ENCODE measurements around the gene BAIAP2. TPM values are rescaled to one million over a fixed set of nuclear protein-coding genes. Genes with fewer than 3 reads are reported as not detected.
A peak's percentile ranks its signal among the peaks of the same experiment; 100 is the strongest.

The BAIAP2 gene
- total and polyA plus RNA-seq, 2 of the 13 experiments (the other 11 are each of a cell fraction or from before 2014, with no cell fraction given), result 22.5 to 24.0 TPM

DNA sequence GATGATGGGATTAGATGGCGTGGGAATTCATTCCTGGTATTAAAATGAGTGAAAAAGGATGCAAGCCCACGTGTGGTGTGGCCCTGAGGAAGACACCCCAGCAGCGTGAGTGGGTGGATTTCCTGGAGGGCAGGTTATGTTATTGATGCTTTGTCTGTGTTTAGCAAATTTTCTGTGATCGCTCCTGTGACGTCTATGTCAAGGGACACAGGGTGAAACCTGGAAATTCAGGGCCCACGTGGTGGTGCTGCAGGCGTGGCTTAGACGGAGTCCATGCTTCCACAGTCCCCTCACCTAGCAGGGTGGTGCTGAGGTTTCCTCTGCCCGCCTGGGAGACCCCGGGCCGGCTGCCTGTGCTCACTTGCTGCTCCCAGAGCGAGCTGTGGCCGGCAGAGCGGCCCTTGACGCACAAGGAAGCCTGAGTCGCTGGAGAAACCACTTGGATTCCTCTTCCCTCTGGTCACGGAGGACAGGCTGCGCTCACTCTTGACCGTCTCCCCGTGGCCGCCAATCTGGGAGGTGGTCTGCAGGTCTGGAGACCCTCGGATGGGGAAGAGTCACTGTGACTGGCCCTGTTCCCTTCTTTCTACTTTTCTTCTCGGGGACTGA, 23.4 kb downstream of the BAIAP2 start:
- H3K27me3 ChIP-seq (ENCODE audit: control insufficient read depth in 1 of 2, insufficient read depth in 2 of 2, low read length in 2 of 2), result no peaks in the 10 kb centered on the region
- H3K36me3 ChIP-seq (replicated peaks in 1 of 2; ENCODE audit: control insufficient read depth in 1 of 2, insufficient read depth in 2 of 2, low read length in 2 of 2), result peaks cover 36 to 75% of the 10 kb centered on the region in 2 experiments; a peak in 4 of 5 replicates
- in situ Hi-C loops (cut with HindIII; ENCODE audit: extremely low pct_ligation_motif_present, low pct_unique_long_range_greater_than_20kb) (no loop called here), intact Hi-C loops (cut with micrococcal nuclease; ENCODE audit: unreplicated experiment) (no loop called here)
- H3K79me2 ChIP-seq (ENCODE audit: insufficient read depth, low read length), result no peaks in the 10 kb centered on the region
- DNase-seq (ENCODE audit: low spot score) (no peak), ATAC-seq (no peak), FAIRE-seq (no peak)
- H3K4me1 ChIP-seq (ENCODE audit: insufficient read depth, low read length), result no peaks in the 10 kb centered on the region
- POLR2A ChIA-PET, result no interaction called here
- H2AFZ ChIP-seq (ENCODE audit: low read length), result no peak overlapping the region
- no peak overlapping the region for H3K9ac ChIP-seq (ENCODE audit: insufficient read depth, low read depth, low read length)
- no peak overlapping the region for H3K4me2 ChIP-seq (ENCODE audit: low read depth, low read length)
- no peak overlapping the region for H3K27ac ChIP-seq (ENCODE audit: extremely low read length, insufficient read depth, low read length)
- no peak overlapping the region for H3K4me3 ChIP-seq (replicated peaks in 1 of 3; ENCODE audit: insufficient read depth in 1 of 3, low read depth in 2 of 3, low read length in 3 of 3)
- CTCF ChIA-PET (ENCODE audit: low intra/inter-chr PET ratio, low total read pairs), result no interaction called here
- no TSS peak for BruUV-seq (replicated peaks)
- 95% methylated on average over 23 of the region's 23 CpGs for whole genome bisulfite sequencing (ENCODE audit: low lambda C conversion rate)
- H3K9me3 ChIP-seq (ENCODE audit: low read length), result no peaks in the 10 kb centered on the region
- no peak for TF ChIP-seq ESRRA (CRISPR knock-in tag; IDR thresholded peaks at IDR 0.05; ENCODE audit: low read depth)
- TF ChIP-seq ZNF672 (CRISPR knock-in tag; IDR thresholded peaks at IDR 0.05), result no peak
- 0 out of 2 replicates have a peak, but pooled peaks have one; percentile 3 for TF ChIP-seq CTCF (CRISPR knock-in tag; IDR thresholded peaks at IDR 0.05)
- H4K20me1 ChIP-seq (ENCODE audit: insufficient read depth, low read length), result peaks cover 14% of the 10 kb centered on the region; the same call in 1 of the 2 replicates

GRCh38 chr17:81059026-81059425, 24.1 kb downstream of the BAIAP2 start:
- POLR2A ChIA-PET, result no interaction called here
- Histone ChIP-seq H3K27me3 (ENCODE audit: control insufficient read depth in 1 of 2, insufficient read depth in 2 of 2, low read length in 2 of 2) (no peaks in the 10 kb centered on the region), H3K4me1 (ENCODE audit: insufficient read depth, low read length) (no peaks in the 10 kb centered on the region), H3K4me2 (ENCODE audit: low read depth, low read length) (no peak overlapping the region), H3K4me3 (replicated peaks in 1 of 3; ENCODE audit: insufficient read depth in 1 of 3, low read depth in 2 of 3, low read length in 3 of 3) (no peak overlapping the region), H3K36me3 (replicated peaks in 1 of 2; ENCODE audit: control insufficient read depth in 1 of 2, insufficient read depth in 2 of 2, low read length in 2 of 2) (peaks cover 37 to 72% of the 10 kb centered on the region in 2 experiments; a peak in 4 of 5 replicates), H4K20me1 (ENCODE audit: insufficient read depth, low read length) (peaks cover 12% of the 10 kb centered on the region; the same call in 1 of the 2 replicates), H3K79me2 (ENCODE audit: insufficient read depth, low read length) (no peaks in the 10 kb centered on the region), H2AFZ (ENCODE audit: low read length) (no peak overlapping the region), H3K9ac (ENCODE audit: insufficient read depth, low read depth, low read length) (no peak overlapping the region), H3K9me3 (ENCODE audit: low read length) (no peaks in the 10 kb centered on the region), H3K27ac (ENCODE audit: extremely low read length, insufficient read depth, low read length) (no peak overlapping the region)
- FAIRE-seq (no peak), DNase-seq (ENCODE audit: low spot score) (no peak), ATAC-seq (no peak)
- CTCF ChIA-PET (ENCODE audit: low intra/inter-chr PET ratio, low total read pairs), result no interaction called here
- intact Hi-C loops (cut with micrococcal nuclease; ENCODE audit: unreplicated experiment) (no loop called here), in situ Hi-C loops (cut with HindIII; ENCODE audit: extremely low pct_ligation_motif_present, low pct_unique_long_range_greater_than_20kb) (no loop called here)
- BruUV-seq (replicated peaks), result no TSS peak
- WGBS (ENCODE audit: low lambda C conversion rate), result 89% methylated on average over 18 of the region's 23 CpGs
- no peak for TF ChIP-seq ONECUT2 (CRISPR knock-in tag; IDR thresholded peaks at IDR 0.05)
- TF ChIP-seq ZSCAN21 (CRISPR knock-in tag; IDR thresholded peaks at IDR 0.05; ENCODE audit: borderline replicate concordance), result no peak
- TF ChIP-seq ZNF18 (CRISPR knock-in tag; IDR thresholded peaks at IDR 0.05; ENCODE audit: insufficient replicate concordance), result no peak
